Measurements from ENCODE around the gene FAM187B.

DNA sequence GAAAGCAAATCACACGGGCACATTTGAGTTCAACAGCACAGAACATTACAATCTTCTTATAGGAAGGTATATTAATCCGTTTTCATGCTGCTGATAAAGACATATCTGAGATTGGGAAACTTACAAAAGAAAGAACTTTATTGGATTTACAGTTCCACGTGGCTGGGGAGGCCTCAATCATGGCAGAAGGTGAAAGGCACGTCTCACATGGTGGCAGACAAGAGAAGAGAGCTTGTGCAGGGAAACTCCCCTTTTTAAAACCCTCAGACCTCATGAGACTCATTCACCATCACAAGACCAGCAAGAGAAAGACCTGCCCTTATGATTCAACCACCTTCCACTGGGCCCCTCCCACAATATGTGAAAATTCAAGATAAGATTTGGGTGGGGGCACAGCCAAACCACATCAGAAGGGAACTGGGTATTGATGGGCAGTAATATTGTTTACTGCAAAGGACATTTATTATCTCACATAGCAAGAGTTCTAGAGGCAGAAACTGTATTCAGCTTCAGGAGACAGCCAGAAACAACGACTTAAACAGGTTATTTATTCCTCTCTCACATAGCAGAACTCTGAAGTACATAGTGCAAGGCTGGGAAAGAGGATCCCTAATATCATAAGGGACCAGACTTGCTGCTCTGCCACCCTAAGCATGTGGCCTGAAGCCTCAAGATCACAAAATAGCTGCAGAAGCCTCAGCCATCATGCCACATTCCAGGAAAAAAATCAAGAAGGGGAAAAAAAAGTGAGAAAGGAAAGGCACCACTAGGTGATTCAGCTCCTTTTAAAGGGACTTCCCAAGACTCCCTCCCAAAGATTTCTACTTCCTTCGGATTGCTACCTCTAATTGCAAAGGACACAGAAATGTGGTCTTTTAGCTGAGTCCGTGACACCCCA is 50.9 kb downstream of the FAM187B start:
- TF ChIP-seq, protein P1, sequence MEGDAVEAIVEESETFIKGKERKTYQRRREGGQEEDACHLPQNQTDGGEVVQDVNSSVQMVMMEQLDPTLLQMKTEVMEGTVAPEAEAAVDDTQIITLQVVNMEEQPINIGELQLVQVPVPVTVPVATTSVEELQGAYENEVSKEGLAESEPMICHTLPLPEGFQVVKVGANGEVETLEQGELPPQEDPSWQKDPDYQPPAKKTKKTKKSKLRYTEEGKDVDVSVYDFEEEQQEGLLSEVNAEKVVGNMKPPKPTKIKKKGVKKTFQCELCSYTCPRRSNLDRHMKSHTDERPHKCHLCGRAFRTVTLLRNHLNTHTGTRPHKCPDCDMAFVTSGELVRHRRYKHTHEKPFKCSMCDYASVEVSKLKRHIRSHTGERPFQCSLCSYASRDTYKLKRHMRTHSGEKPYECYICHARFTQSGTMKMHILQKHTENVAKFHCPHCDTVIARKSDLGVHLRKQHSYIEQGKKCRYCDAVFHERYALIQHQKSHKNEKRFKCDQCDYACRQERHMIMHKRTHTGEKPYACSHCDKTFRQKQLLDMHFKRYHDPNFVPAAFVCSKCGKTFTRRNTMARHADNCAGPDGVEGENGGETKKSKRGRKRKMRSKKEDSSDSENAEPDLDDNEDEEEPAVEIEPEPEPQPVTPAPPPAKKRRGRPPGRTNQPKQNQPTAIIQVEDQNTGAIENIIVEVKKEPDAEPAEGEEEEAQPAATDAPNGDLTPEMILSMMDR (IDR thresholded peaks at IDR 0.05 in 2 of 3, conservative IDR thresholded peaks at IDR 0.05 in 1 of 3; ENCODE audit: borderline replicate concordance in 1 of 3, insufficient read depth in 1 of 3, low read depth in 2 of 3, low read length in 2 of 3), result no peak
- TF ChIP-seq ZFX (IDR thresholded peaks at IDR 0.05), result no peak
- no peak for TF ChIP-seq ZBTB33 (IDR thresholded peaks at IDR 0.05; ENCODE audit: extremely low read depth, insufficient replicate concordance, low read length)
- no peak for TF ChIP-seq EZH2phosphoT487 (IDR thresholded peaks at IDR 0.05; ENCODE audit: borderline replicate concordance)
- TF ChIP-seq POLR2A (IDR thresholded peaks at IDR 0.05; ENCODE audit: borderline replicate concordance, extremely low read depth, insufficient read depth, insufficient read length), result no peak
- no peak for TF ChIP-seq SIN3A (IDR thresholded peaks at IDR 0.05; ENCODE audit: low read depth)
- TF ChIP-seq CEBPB (IDR thresholded peaks at IDR 0.05; ENCODE audit: low read depth), result no peak
- TF ChIP-seq EZH2 (IDR thresholded peaks at IDR 0.05), result no peak

Measured in HCT116 (cell line).